Dedifferentiated amniotic fluid mesenchymal stem cell (primary cell): ENCODE measurements around the gene SLC4A5.
A peak's percentile ranks its signal among the peaks of the same experiment; 100 is the strongest.

Experiments used
- DNase-seq: peaks from one replicate; pipeline ENCODE4 v3.0.0-alpha.2; 2016; ENCODE audit errors: extremely low spot score

The SLC4A5 gene

DNA sequence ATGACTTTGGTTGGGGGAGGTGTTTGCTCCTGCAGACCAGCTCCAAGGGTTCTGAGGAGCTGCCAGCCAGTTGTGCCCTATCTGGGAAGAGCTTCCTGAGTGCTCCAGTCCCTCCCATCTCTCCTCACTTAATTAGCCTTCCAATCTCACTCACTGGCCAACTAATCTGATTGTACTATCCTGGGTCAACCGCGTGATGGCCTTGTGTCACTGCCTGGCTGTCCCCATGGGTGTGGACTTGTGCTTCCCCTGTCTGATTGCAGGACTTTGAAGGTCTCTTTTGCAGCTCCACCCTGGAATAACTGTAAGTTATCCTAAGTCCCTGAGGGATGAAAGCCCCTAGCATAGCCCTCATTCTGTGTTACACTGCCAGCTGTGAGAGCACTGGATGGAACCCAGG is 65.0 kb downstream of the SLC4A5 start:
- DNase-seq, result no peak

DNA sequence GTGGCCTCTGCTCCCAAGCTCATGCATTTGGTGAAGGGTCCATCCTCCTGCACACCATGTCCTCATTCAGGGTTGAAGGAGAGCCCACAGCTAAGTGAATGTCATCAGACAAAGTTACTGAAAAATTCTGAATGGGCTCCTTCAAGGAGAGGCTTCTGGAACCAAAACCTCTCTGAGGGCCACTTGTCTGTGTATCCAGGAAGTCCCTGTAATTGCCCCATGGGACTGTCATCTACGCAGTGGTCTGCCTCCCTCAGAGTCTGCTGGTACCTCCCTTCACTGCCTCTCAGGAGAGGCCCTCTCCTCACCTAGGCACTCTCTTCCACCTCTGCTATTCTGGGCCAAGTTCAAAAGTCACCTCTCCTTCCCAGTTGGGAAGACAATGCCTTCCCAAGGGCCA is 68.0 kb downstream of the SLC4A5 start:
- no peak for DNase-seq

GRCh38 chr2:74269667-74270066 is 73.5 kb downstream of the SLC4A5 start:
- no peak for DNase-seq

DNA sequence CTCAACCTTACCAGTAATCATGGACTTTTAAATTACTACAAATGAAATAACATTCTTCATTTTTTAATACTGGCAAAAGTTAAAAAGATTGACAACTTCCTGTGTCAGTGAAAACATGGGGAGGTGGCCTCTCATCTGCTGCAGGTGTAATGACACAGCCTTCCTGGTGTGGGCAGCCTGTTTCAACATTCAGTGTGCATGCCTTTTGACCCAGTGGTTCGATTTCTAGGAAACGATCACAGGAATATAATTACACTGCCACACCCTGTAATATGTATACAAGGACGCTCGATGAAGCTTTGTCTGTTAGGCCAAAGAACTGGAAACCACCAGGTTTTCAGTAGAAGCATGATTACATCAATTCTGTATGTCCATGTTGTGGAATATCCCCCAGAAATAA is 76.1 kb downstream of the SLC4A5 start:
- DNase-seq, result no peak

GRCh38 chr2:74264281-74264680 is 78.9 kb downstream of the SLC4A5 start:
- no peak for DNase-seq

- DNase-seq, result no peak
Observed at GRCh38 chr2:74262681-74263080, 80.5 kb downstream of the SLC4A5 start.

GRCh38 chr2:74261204-74261864 is 81.9 kb downstream of the SLC4A5 start:
- DNase-seq, result peak; percentile 27

GRCh38 chr2:74260495-74260894 is 82.7 kb downstream of the SLC4A5 start:
- DNase-seq, result no peak

DNA sequence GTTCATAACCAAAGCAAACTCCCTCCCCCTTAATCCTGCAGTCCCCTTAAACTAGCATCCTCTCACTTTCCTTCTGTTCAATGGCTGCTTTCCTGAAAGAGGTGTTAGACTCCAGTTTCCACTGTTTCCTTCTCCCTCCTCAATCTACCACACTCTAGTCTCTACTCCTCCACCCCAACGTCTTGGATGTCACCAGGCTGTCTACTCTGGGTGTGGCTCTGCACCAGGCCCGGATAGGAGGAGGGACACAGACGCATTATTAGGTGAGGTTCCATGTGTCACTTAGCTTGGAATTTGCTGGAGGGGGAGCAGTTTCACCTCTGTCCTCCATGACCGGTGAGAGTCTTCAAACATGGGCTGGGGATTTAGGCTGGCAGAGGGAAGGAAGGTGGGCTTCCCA is 83.5 kb downstream of the SLC4A5 start:
- no peak for DNase-seq

DNA sequence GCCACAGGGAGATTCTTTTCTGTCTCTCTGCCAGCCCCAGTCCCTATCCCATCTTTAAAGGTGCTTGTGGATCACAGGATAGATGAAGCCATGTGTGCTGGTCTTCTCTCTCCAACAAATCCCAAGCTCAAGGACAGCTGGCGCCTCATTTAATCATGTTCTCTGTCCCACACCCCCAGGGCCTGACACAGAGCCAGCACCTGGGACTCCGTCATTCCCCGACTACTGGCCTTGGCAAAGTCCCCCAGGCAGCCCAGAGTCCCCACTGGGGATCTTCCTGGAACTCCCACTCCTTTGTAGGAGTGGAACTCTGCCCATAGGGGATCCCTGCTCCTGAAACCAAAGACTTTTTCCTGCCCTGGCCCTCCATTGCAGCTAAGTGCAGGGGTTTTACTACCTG is 84.0 kb downstream of the SLC4A5 start:
- DNase-seq, result no peak

- DNase-seq, result no peak
Observed at GRCh38 chr2:74255660-74256213, 87.5 kb downstream of the SLC4A5 start.

GRCh38 chr2:74253971-74254310 is 89.3 kb downstream of the SLC4A5 start:
- no peak for DNase-seq

- DNase-seq, result no peak
Observed at GRCh38 chr2:74253306-74253970, 89.8 kb downstream of the SLC4A5 start.

- DNase-seq, result no peak
Observed at GRCh38 chr2:74252862-74253261, 90.4 kb downstream of the SLC4A5 start.

DNA sequence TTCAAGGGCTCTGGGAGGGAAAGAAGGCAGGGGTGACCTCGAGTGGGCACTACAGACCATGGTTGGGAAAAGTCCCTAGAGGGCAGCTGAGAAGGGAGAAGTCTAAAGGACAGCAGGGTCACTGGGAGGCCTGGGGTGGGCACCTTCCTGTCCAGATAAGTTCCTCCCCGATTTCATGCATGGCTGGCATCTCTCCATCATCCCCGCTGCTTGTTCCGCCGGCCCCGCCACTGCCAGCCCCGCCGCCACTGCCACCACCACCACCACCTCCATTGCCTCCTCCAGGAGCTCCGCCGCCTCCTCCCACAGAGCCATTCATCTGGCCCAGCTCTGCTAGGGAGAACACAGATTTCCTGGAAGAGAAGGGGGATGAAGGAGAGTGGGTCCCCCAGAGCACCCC is 91.2 kb downstream of the SLC4A5 start:
- DNase-seq, result no peak

GRCh38 chr2:74250189-74250631 is 93.0 kb downstream of the SLC4A5 start:
- no peak for DNase-seq

- DNase-seq, result no peak
Observed at GRCh38 chr2:74249406-74250122, 93.7 kb downstream of the SLC4A5 start.

DNA sequence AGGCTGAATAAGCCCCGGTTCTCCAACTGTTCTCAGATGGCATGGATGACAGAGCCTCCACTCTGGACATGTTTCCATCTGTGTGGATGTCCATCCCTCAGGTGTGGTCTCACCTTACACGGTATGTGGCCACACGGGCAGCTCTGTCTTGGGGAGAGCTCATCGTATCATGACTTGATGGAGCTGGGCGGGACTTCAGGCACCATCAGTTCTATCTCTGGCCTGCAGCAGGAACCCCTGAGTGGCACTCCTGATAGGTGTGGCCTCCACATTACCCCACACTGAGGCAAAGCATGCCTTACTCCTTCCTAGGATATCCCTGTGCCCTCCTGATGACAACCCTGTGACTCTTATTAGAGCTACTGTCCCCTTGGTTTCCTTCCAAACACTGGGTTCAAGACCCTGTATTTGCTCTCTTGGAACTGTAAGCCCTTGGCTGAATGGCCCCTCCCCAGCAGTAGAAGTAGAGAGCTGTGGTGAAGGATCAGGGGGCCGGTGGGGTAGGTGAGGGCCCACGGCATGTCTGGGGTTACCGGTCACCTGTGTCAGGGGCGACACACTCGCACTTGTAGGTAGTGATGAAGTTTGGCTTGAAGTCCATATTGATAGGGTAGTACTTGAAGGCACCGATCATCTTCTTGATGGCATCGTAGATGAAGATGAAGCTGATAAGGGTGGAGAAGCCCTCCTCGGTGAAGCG is 96.6 kb downstream of the SLC4A5 start:
- no peak for DNase-seq

- no peak for DNase-seq
Observed at GRCh38 chr2:74244286-74244685, 98.9 kb downstream of the SLC4A5 start.

GRCh38 chr2:74242354-74243071 is 100.7 kb downstream of the SLC4A5 start:
- no peak for DNase-seq

DNA sequence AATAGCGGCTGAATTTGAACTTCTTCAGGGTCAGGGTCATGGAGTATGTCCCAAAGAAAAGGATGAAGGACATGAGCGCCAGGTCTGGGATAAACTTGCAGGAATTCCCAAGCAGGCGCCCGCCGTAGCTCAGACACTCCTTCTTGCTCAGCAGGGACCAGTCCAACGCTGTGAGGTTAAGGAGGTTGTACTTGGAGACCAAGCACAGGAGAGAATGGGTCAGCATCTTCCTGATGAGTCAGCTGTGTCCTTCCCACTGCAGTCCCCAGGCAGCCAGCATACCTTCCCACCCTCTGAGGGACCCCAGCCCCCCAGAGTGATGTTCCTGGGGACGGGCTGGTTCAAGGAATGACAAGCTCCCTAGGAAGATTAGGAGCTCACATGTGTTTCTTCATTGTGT is 103.9 kb downstream of the SLC4A5 start:
- DNase-seq, result no peak

DNA sequence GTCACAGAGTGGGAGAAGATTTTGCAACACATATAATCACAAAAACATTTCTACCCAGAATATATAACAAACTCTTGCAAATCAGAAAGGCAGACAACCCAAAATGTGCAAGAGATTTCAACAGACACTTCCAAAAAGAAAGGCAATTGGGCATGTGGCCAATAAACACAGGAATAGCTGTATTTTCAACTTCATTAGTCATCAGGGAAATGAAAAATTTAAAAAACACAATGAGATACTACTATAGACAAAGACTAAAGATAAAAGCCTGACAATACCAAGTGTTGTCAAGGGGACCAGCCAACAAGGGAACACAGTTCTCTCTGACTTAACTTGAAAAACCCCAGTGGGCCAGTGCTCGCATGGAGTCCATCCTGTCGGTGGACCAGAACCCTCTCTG is 104.3 kb downstream of the SLC4A5 start:
- no peak for DNase-seq
